NT2/D1 (cell line): ENCODE data around the gene KHDRBS1.

Experiments
- DNase-seq: peaks from one replicate; pipeline ENCODE4 v3.0.0-alpha.2; 2011; ENCODE audit warnings: low read depth, low spot score
- H3K27me3 ChIP-seq: 2 replicates; pipeline ENCODE4 v1.6.0; 2011; ENCODE audit warnings: mild to moderate bottlenecking; ENCODE audit not compliant: insufficient read length, insufficient read depth
- H3K36me3 ChIP-seq: 2 replicates; pipeline ENCODE4 v1.6.1; 2011; ENCODE audit warnings: mild to moderate bottlenecking, low read length, mixed read lengths; ENCODE audit not compliant: insufficient read depth, insufficient read length
- H3K4me1 ChIP-seq: 2 replicates; pipeline ENCODE4 v1.5.1; 2011; ENCODE audit not compliant: insufficient read depth, insufficient read length
- H3K4me3 ChIP-seq: 2 replicates; pipeline ENCODE4 v1.5.1; 2011; ENCODE audit warnings: low read depth; ENCODE audit not compliant: insufficient read length
- H3K9ac ChIP-seq: 2 replicates; pipeline ENCODE4 v1.6.0; 2011; ENCODE audit warnings: low read depth; ENCODE audit not compliant: insufficient read length
- H3K9me3 ChIP-seq: 2 replicates; pipeline ENCODE4 v1.5.1; 2011; ENCODE audit warnings: mild to moderate bottlenecking, low read length; ENCODE audit not compliant: insufficient read depth
- SUZ12 ChIP-seq: IDR thresholded peaks from 2 replicates; pipeline ENCODE4 v1.6.1; 2011; ENCODE audit not compliant: insufficient read length, insufficient read depth; ENCODE audit errors: extremely low read depth
- YY1 ChIP-seq: IDR thresholded peaks from 2 replicates; pipeline ENCODE4 v1.6.1; 2011; ENCODE audit not compliant: insufficient read length, insufficient read depth
- ZNF274 ChIP-seq: IDR thresholded peaks from 2 replicates; pipeline ENCODE4 v1.6.1; 2011; ENCODE audit warnings: mild to moderate bottlenecking, low read depth, low read length

KHDRBS1 gene

DNA sequence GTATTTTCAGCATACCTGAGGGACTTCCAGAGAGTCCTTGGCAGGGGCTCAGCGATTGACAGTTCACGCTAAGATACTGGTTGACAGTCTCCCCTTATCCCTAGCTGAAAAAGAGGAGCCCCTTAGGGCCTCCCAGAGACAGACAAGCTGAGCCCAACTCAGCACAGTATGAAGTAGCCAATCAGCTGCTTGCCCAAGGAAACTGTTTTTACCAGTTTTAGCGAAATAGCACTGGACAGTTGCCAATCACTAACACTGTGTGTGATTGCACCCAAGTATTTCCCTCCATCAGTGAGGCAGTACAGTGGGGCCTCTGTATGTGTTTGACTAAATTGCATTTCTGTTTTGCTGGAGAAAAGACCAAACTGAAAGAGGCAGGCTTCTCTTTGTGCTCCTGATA lies 27.0 kb downstream of the KHDRBS1 start:
- Histone ChIP-seq H3K27me3 (no peaks in the 10 kb centered on the region), H3K36me3 (peaks cover 55% of the 10 kb centered on the region), H3K4me1 (no peaks in the 10 kb centered on the region), H3K9ac (no peak overlapping the region), H3K4me3 (no peak overlapping the region), H3K9me3 (no peaks in the 10 kb centered on the region)
- TF ChIP-seq YY1 = no peak
- no peak for TF ChIP-seq ZNF274
- no peak for TF ChIP-seq SUZ12
- DNase-seq = no peak

- no peak for DNase-seq
- no peak for TF ChIP-seq ZNF274
- TF ChIP-seq SUZ12 = no peak
- no peak for TF ChIP-seq YY1
- Histone ChIP-seq H3K9me3 (no peaks in the 10 kb centered on the region), H3K27me3 (no peaks in the 10 kb centered on the region), H3K4me3 (no peak overlapping the region), H3K36me3 (peaks cover 51% of the 10 kb centered on the region), H3K9ac (no peak overlapping the region), H3K4me1 (no peaks in the 10 kb centered on the region)
Measured at GRCh38 chr1:32042330-32042729, 28.7 kb downstream of the KHDRBS1 start.

- Histone ChIP-seq H3K4me1 (no peaks in the 10 kb centered on the region), H3K36me3 (peaks cover 51% of the 10 kb centered on the region), H3K9ac (no peak overlapping the region), H3K4me3 (no peak overlapping the region), H3K9me3 (no peaks in the 10 kb centered on the region), H3K27me3 (no peaks in the 10 kb centered on the region)
- no peak for TF ChIP-seq SUZ12
- no peak for TF ChIP-seq YY1
- no peak for DNase-seq
Measured at GRCh38 chr1:32044234-32044633, 30.6 kb downstream of the KHDRBS1 start.

GRCh38 chr1:32045772-32046171 lies 32.1 kb downstream of the KHDRBS1 start:
- Histone ChIP-seq H3K4me3 (no peak overlapping the region), H3K4me1 (no peaks in the 10 kb centered on the region), H3K9me3 (no peaks in the 10 kb centered on the region), H3K27me3 (no peaks in the 10 kb centered on the region), H3K36me3 (peaks cover 50% of the 10 kb centered on the region), H3K9ac (no peak overlapping the region)
- no peak for DNase-seq
- TF ChIP-seq YY1 = no peak
- no peak for TF ChIP-seq SUZ12
- no peak for TF ChIP-seq ZNF274

- no peaks in the 10 kb centered on the region for H3K27me3 ChIP-seq
- TF ChIP-seq SUZ12 (no peak), YY1 (no peak), ZNF274 (no peak)
- no peak overlapping the region for H3K9ac ChIP-seq
- no peaks in the 10 kb centered on the region for H3K9me3 ChIP-seq
- peaks cover 60% of the 10 kb centered on the region for H3K36me3 ChIP-seq
- H3K4me3 ChIP-seq = no peak overlapping the region
- DNase-seq = no peak
- H3K4me1 ChIP-seq = no peaks in the 10 kb centered on the region
Measured at GRCh38 chr1:32047701-32048100, 34.0 kb downstream of the KHDRBS1 start.

DNA sequence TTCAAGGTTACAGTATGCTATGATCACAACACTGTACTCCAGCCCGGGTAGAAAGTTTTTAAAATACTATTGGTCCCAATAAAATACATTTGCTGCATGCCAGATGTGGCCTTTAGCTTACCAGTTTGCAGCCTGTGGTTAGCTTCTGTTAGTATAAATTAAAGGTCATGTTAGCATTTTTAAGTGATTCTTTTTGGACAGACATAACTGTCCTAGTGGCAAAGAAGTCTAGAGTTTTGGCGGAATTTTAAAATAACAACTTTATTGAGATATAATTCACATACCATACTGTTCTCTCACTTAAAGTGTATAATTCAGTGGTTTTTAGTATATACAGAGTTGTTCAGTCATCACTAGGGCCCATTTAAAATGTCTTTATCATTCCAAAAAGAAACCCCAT lies 34.8 kb downstream of the KHDRBS1 start:
- Histone ChIP-seq H3K36me3 (peaks cover 67% of the 10 kb centered on the region), H3K9ac (no peak overlapping the region), H3K4me3 (no peak overlapping the region), H3K9me3 (no peaks in the 10 kb centered on the region), H3K4me1 (no peaks in the 10 kb centered on the region), H3K27me3 (no peaks in the 10 kb centered on the region)
- TF ChIP-seq ZNF274 = no peak
- no peak for DNase-seq

DNA sequence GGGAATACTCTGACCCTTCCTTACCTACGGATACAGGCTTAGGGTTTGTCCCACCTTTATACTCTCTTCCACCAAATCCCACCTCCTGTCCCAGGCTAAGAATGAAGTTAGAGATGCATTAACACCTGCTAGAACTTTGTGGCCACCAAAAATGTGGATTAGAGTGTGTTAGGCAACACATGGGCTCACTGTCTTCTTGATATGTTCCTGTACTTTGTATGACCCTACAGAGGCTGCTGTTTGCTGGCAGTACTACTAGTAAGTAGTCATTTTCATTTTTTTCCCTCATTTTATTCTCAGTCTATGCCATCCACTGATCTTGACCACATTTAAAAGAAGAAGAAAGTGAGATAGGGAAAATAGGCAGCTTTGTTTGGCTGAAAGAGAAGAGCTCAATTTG lies 38.0 kb downstream of the KHDRBS1 start:
- Histone ChIP-seq H3K27me3 (no peaks in the 10 kb centered on the region), H3K36me3 (peaks cover 94% of the 10 kb centered on the region), H3K4me3 (no peak overlapping the region), H3K4me1 (no peaks in the 10 kb centered on the region), H3K9me3 (no peaks in the 10 kb centered on the region), H3K9ac (no peak overlapping the region)
- no peak for DNase-seq
- TF ChIP-seq SUZ12 (no peak), YY1 (no peak), ZNF274 (no peak)

GRCh38 chr1:32052887-32053286 lies 39.2 kb downstream of the KHDRBS1 start:
- DNase-seq = no peak

More at GRCh38 chr1:32052887-32053286, 39.2 kb downstream of the KHDRBS1 start:
- Histone ChIP-seq H3K9me3 (no peaks in the 10 kb centered on the region), H3K4me3 (no peak overlapping the region), H3K36me3 (peaks cover 90% of the 10 kb centered on the region), H3K27me3 (no peaks in the 10 kb centered on the region), H3K9ac (no peak overlapping the region), H3K4me1 (no peaks in the 10 kb centered on the region)
- TF ChIP-seq YY1 = no peak
- TF ChIP-seq ZNF274 = no peak
- TF ChIP-seq SUZ12 = no peak
